HG02870 (cell line): ENCODE data around the gene MTREX.
"Not testable (repeated sequence)": the region's sequence is repeated elsewhere in the genome, so short reads cannot be mapped to it uniquely, and the experiment has no call there.

Experiments used
- ATAC-seq: cut with Tn5 transposase; IDR thresholded peaks from one replicate; pipeline ENCODE4 v1.9.1; 2021; ENCODE audit warnings: mild to moderate bottlenecking, moderate library complexity; ENCODE audit not compliant: unreplicated experiment

Gene MTREX

GRCh38 chr5:55307383-55308253 lies at the start of gene MTREX, which contains the start of gene DHX29:
MTREX (plus strand) TSS chr5:55307989; CDS start chr5:55308014, 25 bp downstream.
DHX29 (minus strand) TSS chr5:55307694; CDS start chr5:55307573, 121 bp downstream.
- peak; percentile 91 for ATAC-seq

DNA sequence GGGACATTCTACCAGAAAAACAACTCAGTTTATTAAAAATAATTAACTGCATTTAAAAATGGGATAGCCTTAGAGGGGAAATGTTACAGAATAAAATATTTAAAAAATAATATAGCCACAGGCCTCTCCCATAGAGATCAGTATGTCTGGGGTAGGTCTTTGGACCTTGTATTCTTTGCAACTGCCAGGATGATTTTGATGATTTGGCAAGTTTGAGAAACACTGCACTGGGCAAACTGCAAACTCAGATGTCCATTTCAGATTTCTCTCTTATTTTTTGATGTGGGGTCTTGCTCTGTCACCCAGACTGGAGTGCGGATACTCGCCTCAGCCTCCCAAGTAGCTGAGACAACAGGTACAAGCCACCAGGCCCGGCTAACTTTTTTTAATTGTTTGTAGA lies 49.5 kb upstream of the MTREX start:
- ATAC-seq, result no peak

DNA sequence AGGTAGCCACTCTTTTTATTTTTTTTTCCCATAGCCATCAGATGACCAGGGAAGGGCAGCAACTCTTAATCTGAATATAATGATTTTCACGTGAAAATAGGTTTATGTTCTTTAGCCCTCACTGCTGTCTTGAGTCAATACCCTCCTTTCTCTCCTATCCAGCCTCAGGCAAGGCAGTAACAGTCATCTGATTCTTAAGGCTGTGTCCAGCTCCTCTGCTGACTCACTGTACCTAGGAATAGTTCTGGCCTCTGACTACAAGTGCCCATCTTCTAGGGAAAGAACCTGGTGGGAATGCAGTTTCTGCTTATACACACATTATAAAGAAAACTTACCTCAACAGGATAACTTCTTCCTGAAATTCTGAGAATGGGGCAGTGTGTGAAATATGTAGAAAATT lies 31.0 kb upstream of the MTREX start:
- no peak for ATAC-seq

- ATAC-seq, result no peak
Measured at GRCh38 chr5:55278778-55279177, 29.0 kb upstream of the MTREX start.

- ATAC-seq, result no peak
Measured at GRCh38 chr5:55286411-55286933, 21.3 kb upstream of the MTREX start.

- ATAC-seq, result no peak
Measured at GRCh38 chr5:55289808-55290207, 18.0 kb upstream of the MTREX start.

DNA sequence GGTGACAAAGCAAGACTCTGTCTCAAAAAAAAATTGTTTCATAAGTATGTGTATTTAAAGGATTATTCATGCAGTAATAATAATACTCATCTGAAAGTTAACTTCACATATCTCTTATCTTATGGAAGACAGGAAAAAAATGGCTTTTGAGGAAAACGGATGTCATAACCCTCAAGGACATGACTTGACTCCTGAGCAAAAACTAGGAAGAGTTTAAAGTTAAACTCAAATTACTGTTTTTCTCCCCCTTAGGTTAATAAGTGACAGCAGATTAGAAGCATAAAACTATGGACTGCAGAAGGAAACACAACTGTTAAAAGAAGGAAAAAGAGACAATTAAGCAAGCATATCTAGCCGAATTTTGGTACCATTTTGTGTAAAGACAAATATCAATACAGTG lies 16.8 kb upstream of the MTREX start:
- ATAC-seq, result no peak

DNA sequence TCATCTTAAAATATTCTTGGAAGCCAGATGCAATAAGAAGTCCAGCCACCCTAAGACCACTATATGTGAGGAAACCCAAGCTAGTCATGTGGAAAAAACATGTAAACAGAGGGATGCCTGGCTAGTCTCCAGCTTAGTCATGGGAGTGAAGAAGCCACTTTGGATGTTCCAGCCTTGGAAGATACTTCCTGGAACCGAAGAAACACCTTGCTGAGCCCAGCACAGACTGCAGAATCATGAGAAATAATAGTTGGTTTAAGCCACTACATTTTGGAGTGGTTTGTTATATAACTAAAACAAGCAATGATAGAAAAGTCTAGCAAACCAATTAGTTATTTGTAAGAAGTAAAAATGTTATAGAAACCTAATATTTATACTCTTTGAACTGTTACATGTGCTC lies 12.9 kb upstream of the MTREX start:
- no peak for ATAC-seq

GRCh38 chr5:55300890-55301289 lies 6.9 kb upstream of the MTREX start:
- no peak for ATAC-seq

DNA sequence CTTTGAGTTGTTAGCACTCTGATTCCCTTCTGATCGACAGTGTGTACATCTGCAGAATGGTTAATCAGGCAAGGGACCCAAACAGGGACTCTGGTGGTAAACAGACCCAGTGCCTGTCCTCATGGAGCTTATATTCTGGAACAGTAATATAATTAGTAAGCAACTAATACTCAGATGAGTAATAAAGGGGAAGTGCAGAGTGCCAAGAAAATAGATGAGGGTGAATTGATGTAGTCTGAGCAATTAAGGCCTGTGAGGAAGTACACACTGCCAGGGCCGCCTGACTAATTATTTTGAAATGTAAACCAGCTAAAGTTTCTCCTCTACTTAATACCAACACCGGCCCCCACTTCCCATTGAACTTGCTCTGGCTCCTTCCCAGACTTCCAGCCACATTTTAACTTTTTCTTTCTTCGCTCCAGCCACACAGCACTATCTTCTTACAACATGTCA lies 4.5 kb upstream of the MTREX start:
- ATAC-seq, result no peak

DNA sequence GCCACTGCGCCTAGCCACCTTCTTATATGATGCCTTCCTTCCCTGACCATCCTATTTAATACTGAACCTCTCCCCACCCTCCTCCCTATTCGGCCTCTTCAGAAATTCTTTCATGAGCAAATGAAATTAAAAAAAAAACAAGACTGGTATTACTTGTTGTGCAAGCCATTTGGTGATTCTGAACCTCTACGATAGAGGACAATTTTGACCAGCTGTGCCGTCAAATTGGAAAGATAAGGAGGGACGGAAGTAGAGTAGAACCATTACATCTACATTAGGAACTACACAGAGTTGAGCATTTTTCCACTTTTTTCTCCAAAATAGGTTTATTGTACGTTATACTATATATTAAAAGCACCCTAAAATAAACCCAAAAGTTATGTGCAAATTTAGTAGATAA lies 3.2 kb upstream of the MTREX start:
- ATAC-seq, result no peak

- no peak for ATAC-seq
Measured at GRCh38 chr5:55305345-55305744, 2.4 kb upstream of the MTREX start.

- ATAC-seq, result no peak
Measured at GRCh38 chr5:55306641-55307382, 977 bp upstream of the MTREX start.

GRCh38 chr5:55308254-55308836 lies 556 bp downstream of the MTREX start:
- ATAC-seq, result no peak

GRCh38 chr5:55313870-55314617 lies 6.3 kb downstream of the MTREX start:
- no peak for ATAC-seq

DNA sequence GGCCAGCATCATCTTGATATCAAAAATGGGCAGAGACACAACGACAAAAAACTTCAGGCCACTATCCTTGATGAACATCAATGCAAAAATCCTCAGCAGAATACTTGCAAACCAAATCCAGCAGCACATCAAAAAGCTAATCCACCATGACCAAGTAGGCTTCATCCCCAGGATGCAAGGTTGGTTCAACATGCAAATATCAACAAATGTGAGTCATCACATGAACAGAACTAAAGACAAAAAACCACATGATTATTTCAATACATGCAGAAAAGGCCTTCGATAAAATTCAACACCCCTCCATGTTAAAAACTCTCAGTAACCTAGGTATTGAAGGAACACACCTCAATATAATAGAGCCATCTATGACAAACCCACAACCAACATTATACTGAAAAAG lies 8.5 kb downstream of the MTREX start:
- no peak for ATAC-seq

DNA sequence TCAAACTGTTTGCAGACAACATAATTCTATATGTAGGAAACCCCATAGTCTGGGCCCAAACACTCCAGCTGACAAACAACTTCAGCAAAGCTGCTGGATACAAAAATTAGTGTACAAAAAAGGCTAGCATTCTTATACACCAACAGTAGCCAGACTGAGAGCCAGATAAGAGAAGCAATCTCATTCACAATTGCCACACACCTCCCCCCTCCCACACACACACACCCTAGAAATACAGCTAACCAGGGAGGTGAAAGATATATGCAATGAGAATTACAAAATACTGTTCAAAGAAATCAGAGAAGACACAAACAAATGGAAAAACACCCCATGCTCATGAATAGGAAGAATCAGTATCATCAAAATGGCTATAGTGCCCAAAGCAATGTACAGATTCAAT lies 9.0 kb downstream of the MTREX start:
- ATAC-seq, result no peak

GRCh38 chr5:55318237-55318636 lies 10.4 kb downstream of the MTREX start:
- not testable (repeated sequence) for ATAC-seq

DNA sequence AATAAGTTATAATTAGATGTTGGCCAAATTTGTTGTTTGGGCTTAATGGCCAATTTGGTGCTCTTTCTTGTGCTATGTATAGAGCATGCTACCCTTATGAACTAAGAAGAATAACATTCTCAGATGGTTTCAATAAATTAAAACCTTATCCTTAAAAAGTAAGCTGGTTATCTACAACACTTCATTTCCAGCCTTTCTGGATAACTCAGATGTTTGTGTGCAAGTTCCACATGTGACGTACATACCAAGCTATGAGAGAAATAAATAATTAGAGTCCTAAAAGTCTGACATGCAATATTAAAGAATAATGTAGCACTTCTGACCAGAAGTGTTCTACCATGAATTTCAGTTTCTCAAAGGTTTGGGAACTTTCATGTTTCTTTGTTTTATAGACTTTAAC lies 11.7 kb downstream of the MTREX start:
- no peak for ATAC-seq

GRCh38 chr5:55320571-55320970 lies 12.8 kb downstream of the MTREX start:
- ATAC-seq, result no peak

DNA sequence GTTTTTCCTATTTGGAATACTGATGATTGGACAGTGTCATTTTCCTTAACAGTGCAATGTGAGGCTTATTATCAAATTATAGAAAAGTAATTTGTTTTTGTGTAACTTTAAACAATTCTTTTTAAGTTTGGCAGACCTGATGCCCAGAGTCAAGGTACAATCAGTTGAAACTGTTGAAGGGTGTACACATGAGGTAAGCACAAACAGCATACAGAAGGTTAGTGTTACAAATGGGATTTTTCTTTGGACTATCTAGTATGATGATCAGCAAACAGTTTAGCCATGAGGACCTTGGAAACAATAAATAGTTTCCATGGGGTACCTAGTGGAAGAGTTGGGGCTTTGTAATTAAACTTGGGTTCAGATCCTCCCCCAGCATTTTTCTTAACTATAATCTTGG lies 16.2 kb downstream of the MTREX start:
- ATAC-seq, result no peak
